ENCODE data around the gene RALY.
A peak's percentile ranks its signal among the peaks of the same experiment; 100 is the strongest.

GRCh38 chr20:34022151-34022838 is 28.6 kb downstream of the RALY start:
- TF ChIP-seq CTCF (IDR thresholded peaks at IDR 0.05) (peak in 4 of 6 experiments; percentile 17 to 38 (median 24)), POLR2A (IDR thresholded peaks at IDR 0.05) (no peak)

Measured in Peyer's patch (tissue), 4 donors.